Measurements from ENCODE around the gene LILRA6.

Gene LILRA6

GRCh38 chr19:54206030-54206830, 36.4 kb downstream of the LILRA6 start:
- Histone ChIP-seq H3K36me3 (ENCODE audit: control insufficient read depth in 4 of 4, insufficient read depth in 4 of 4, low read length in 3 of 4) (peaks cover 11 to 60% (median 47%) of the 10 kb centered on the region in 4 experiments), H3K27ac (ENCODE audit: insufficient read depth in 1 of 2, low read depth in 1 of 2, low read length in 2 of 2, poor library complexity in 1 of 2, severe bottlenecking in 2 of 2) (peak overlapping the region; percentile 64 to 66), H3K9me3 (ENCODE audit: control extremely low read depth in 1 of 5, control insufficient read depth in 4 of 5, insufficient read depth in 2 of 5, low read depth in 1 of 5, low read length in 4 of 5) (no peaks in the 10 kb centered on the region), H3K27me3 (replicated peaks in 2 of 5; ENCODE audit: control insufficient read depth in 4 of 5, insufficient read depth in 5 of 5, low read length in 4 of 5) (no peaks in the 10 kb centered on the region), H3K4me3 (ENCODE audit: control insufficient read depth in 1 of 7, extremely low read depth in 1 of 7, insufficient read depth in 4 of 7, low read depth in 2 of 7, low read length in 6 of 7) (peak overlapping the region in 2 of 7 experiments; percentile 52 to 96), H3K4me1 (ENCODE audit: control extremely low read depth in 1 of 4, control insufficient read depth in 4 of 4, insufficient read depth in 4 of 4, low read length in 3 of 4) (peaks cover 30 to 97% (median 95%) of the 10 kb centered on the region in 4 experiments)
- 97% methylated on average over 22 of the region's 27 CpGs for WGBS (ENCODE audit: insufficient coverage)
- no peak for DNase-seq
- POLR2A ChIA-PET, result interaction anchor here (0.9 to 1.3 kb wide), 2 partner anchors 15 to 17 kb away, joined by 3 to 5 read pairs; partner anchors contain the start of gene MBOAT7
- CTCF ChIA-PET, result interaction anchor here (0.8 to 4.3 kb wide), 7 partner anchors 9 to 60 kb away, joined by 3 to 24 read pairs (median 4); partner anchors contain the start of genes MBOAT7 and TSEN34

- WGBS (ENCODE audit: insufficient coverage), result 97% methylated on average over 3 of the region's 4 CpGs
- Histone ChIP-seq H3K9me3 (ENCODE audit: control extremely low read depth in 1 of 5, control insufficient read depth in 4 of 5, insufficient read depth in 2 of 5, low read depth in 1 of 5, low read length in 4 of 5) (no peaks in the 10 kb centered on the region), H3K4me3 (ENCODE audit: control insufficient read depth in 1 of 7, extremely low read depth in 1 of 7, insufficient read depth in 4 of 7, low read depth in 2 of 7, low read length in 6 of 7) (peak overlapping the region in 3 of 7 experiments; percentile 16 to 96 (median 60)), H3K27ac (ENCODE audit: insufficient read depth in 1 of 2, low read depth in 1 of 2, low read length in 2 of 2, poor library complexity in 1 of 2, severe bottlenecking in 2 of 2) (peak overlapping the region; percentile 64 to 96), H3K4me1 (ENCODE audit: control extremely low read depth in 1 of 4, control insufficient read depth in 4 of 4, insufficient read depth in 4 of 4, low read length in 3 of 4) (peaks cover 22 to 94% (median 88%) of the 10 kb centered on the region in 4 experiments), H3K36me3 (ENCODE audit: control insufficient read depth in 4 of 4, insufficient read depth in 4 of 4, low read length in 3 of 4) (peaks cover 11 to 61% (median 48%) of the 10 kb centered on the region in 4 experiments), H3K27me3 (replicated peaks in 2 of 5; ENCODE audit: control insufficient read depth in 4 of 5, insufficient read depth in 5 of 5, low read length in 4 of 5) (no peaks in the 10 kb centered on the region)
- CTCF ChIA-PET, result interaction anchor here (1.0 to 4.3 kb wide), 5 partner anchors 13 to 36 kb away, joined by 3 to 24 read pairs (median 4); partner anchors contain the start of genes MBOAT7 and TSEN34
- POLR2A ChIA-PET, result interaction anchor here (0.7 kb wide), 1 partner anchor 13 kb away, joined by 3 read pairs; no protein-coding TSS in a partner anchor
- DNase-seq, result no peak
Observed at GRCh38 chr19:54204767-54205468, 37.7 kb downstream of the LILRA6 start.

GRCh38 chr19:54203151-54203611, 39.4 kb downstream of the LILRA6 start:
- peaks cover 11 to 61% (median 48%) of the 10 kb centered on the region in 4 experiments for H3K36me3 ChIP-seq (ENCODE audit: control insufficient read depth in 4 of 4, insufficient read depth in 4 of 4, low read length in 3 of 4)
- H3K27ac ChIP-seq (ENCODE audit: insufficient read depth in 1 of 2, low read depth in 1 of 2, low read length in 2 of 2, poor library complexity in 1 of 2, severe bottlenecking in 2 of 2), result peak overlapping the region; percentile 96 to 97
- ChIA-PET POLR2A (interaction anchor here (0.8 to 1.4 kb wide), 2 partner anchors 12 to 14 kb away, joined by 3 to 5 read pairs; partner anchors contain the start of genes MBOAT7 and TSEN34), CTCF (interaction anchor here (1.6 to 2.4 kb wide), 3 partner anchors 11 to 29 kb away, joined by 4 to 9 read pairs (median 6); partner anchors contain the start of gene TSEN34)
- WGBS (ENCODE audit: insufficient coverage), result 94% methylated on average over 8 of the region's 9 CpGs
- no peaks in the 10 kb centered on the region for H3K27me3 ChIP-seq (replicated peaks in 2 of 5; ENCODE audit: control insufficient read depth in 4 of 5, insufficient read depth in 5 of 5, low read length in 4 of 5)
- no peaks in the 10 kb centered on the region for H3K9me3 ChIP-seq (ENCODE audit: control extremely low read depth in 1 of 5, control insufficient read depth in 4 of 5, insufficient read depth in 2 of 5, low read depth in 1 of 5, low read length in 4 of 5)
- peaks cover 21 to 81% (median 74%) of the 10 kb centered on the region in 4 experiments for H3K4me1 ChIP-seq (ENCODE audit: control extremely low read depth in 1 of 4, control insufficient read depth in 4 of 4, insufficient read depth in 4 of 4, low read length in 3 of 4)
- H3K4me3 ChIP-seq (ENCODE audit: control insufficient read depth in 1 of 7, extremely low read depth in 1 of 7, insufficient read depth in 4 of 7, low read depth in 2 of 7, low read length in 6 of 7), result peak overlapping the region in 6 of 7 experiments; percentile 7 to 96 (median 92)
- no peak for DNase-seq

GRCh38 chr19:54201980-54202379, 40.6 kb downstream of the LILRA6 start:
- Histone ChIP-seq H3K27me3 (replicated peaks in 2 of 5; ENCODE audit: control insufficient read depth in 4 of 5, insufficient read depth in 5 of 5, low read length in 4 of 5) (no peaks in the 10 kb centered on the region), H3K4me3 (ENCODE audit: control insufficient read depth in 1 of 7, extremely low read depth in 1 of 7, insufficient read depth in 4 of 7, low read depth in 2 of 7, low read length in 6 of 7) (peak overlapping the region; percentile 39 to 96 (median 90)), H3K27ac (ENCODE audit: insufficient read depth in 1 of 2, low read depth in 1 of 2, low read length in 2 of 2, poor library complexity in 1 of 2, severe bottlenecking in 2 of 2) (peak overlapping the region; percentile 96 to 97), H3K4me1 (ENCODE audit: control extremely low read depth in 1 of 4, control insufficient read depth in 4 of 4, insufficient read depth in 4 of 4, low read length in 3 of 4) (peaks cover 20 to 69% (median 63%) of the 10 kb centered on the region in 4 experiments), H3K9me3 (ENCODE audit: control extremely low read depth in 1 of 5, control insufficient read depth in 4 of 5, insufficient read depth in 2 of 5, low read depth in 1 of 5, low read length in 4 of 5) (no peaks in the 10 kb centered on the region), H3K36me3 (ENCODE audit: control insufficient read depth in 4 of 4, insufficient read depth in 4 of 4, low read length in 3 of 4) (peaks cover 11 to 59% (median 49%) of the 10 kb centered on the region in 4 experiments)
- ChIA-PET CTCF (interaction anchor here (1.2 to 2.4 kb wide), 3 partner anchors 10 to 18 kb away, joined by 3 to 9 read pairs (median 6); partner anchors contain the start of gene TSEN34), POLR2A (interaction anchor here (1.4 to 3.5 kb wide), 2 partner anchors 8 to 12 kb away, joined by 5 to 33 read pairs; partner anchors contain the start of gene MBOAT7)
- no peak for DNase-seq
- 93% methylated on average over 11 of the region's 13 CpGs for WGBS (ENCODE audit: insufficient coverage)

GRCh38 chr19:54201172-54201701, 41.4 kb downstream of the LILRA6 start:
- Histone ChIP-seq H3K36me3 (ENCODE audit: control insufficient read depth in 4 of 4, insufficient read depth in 4 of 4, low read length in 3 of 4) (peaks cover 11 to 52% (median 44%) of the 10 kb centered on the region in 4 experiments), H3K27me3 (replicated peaks in 2 of 5; ENCODE audit: control insufficient read depth in 4 of 5, insufficient read depth in 5 of 5, low read length in 4 of 5) (no peaks in the 10 kb centered on the region), H3K27ac (ENCODE audit: insufficient read depth in 1 of 2, low read depth in 1 of 2, low read length in 2 of 2, poor library complexity in 1 of 2, severe bottlenecking in 2 of 2) (peak overlapping the region; percentile 96 to 97), H3K4me1 (ENCODE audit: control extremely low read depth in 1 of 4, control insufficient read depth in 4 of 4, insufficient read depth in 4 of 4, low read length in 3 of 4) (peaks cover 17 to 62% (median 56%) of the 10 kb centered on the region in 4 experiments), H3K9me3 (ENCODE audit: control extremely low read depth in 1 of 5, control insufficient read depth in 4 of 5, insufficient read depth in 2 of 5, low read depth in 1 of 5, low read length in 4 of 5) (no peaks in the 10 kb centered on the region), H3K4me3 (ENCODE audit: control insufficient read depth in 1 of 7, extremely low read depth in 1 of 7, insufficient read depth in 4 of 7, low read depth in 2 of 7, low read length in 6 of 7) (peak overlapping the region; percentile 39 to 96 (median 90))
- 7% methylated on average over 23 of the region's 28 CpGs for WGBS (ENCODE audit: insufficient coverage)
- ChIA-PET POLR2A (interaction anchor here (0.7 to 3.5 kb wide), 5 partner anchors 8 to 392 kb away, joined by 3 to 33 read pairs (median 4); partner anchors contain the start of genes CNOT3, MBOAT7 and TSEN34), CTCF (interaction anchor here (0.9 to 3.0 kb wide), 5 partner anchors 9 to 31 kb away, joined by 3 to 18 read pairs (median 5); no protein-coding TSS in a partner anchor)
- no peak for DNase-seq

GRCh38 chr19:54199401-54199800, 43.2 kb downstream of the LILRA6 start:
- peaks cover 9 to 44% (median 37%) of the 10 kb centered on the region in 4 experiments for H3K4me1 ChIP-seq (ENCODE audit: control extremely low read depth in 1 of 4, control insufficient read depth in 4 of 4, insufficient read depth in 4 of 4, low read length in 3 of 4)
- no peak for DNase-seq
- WGBS (ENCODE audit: insufficient coverage), result 92% methylated on average over 8 of the region's 16 CpGs
- peaks cover 2 to 40% (median 35%) of the 10 kb centered on the region in 4 experiments for H3K36me3 ChIP-seq (ENCODE audit: control insufficient read depth in 4 of 4, insufficient read depth in 4 of 4, low read length in 3 of 4)
- no peaks in the 10 kb centered on the region for H3K9me3 ChIP-seq (ENCODE audit: control extremely low read depth in 1 of 5, control insufficient read depth in 4 of 5, insufficient read depth in 2 of 5, low read depth in 1 of 5, low read length in 4 of 5)
- POLR2A ChIA-PET, result interaction anchor here (2.4 to 3.5 kb wide), 2 partner anchors 9 to 10 kb away, joined by 28 to 33 read pairs; partner anchors contain the start of genes MBOAT7 and TSEN34
- no peak overlapping the region for H3K4me3 ChIP-seq (ENCODE audit: control insufficient read depth in 1 of 7, extremely low read depth in 1 of 7, insufficient read depth in 4 of 7, low read depth in 2 of 7, low read length in 6 of 7)
- no peaks in the 10 kb centered on the region for H3K27me3 ChIP-seq (replicated peaks in 2 of 5; ENCODE audit: control insufficient read depth in 4 of 5, insufficient read depth in 5 of 5, low read length in 4 of 5)
- H3K27ac ChIP-seq (ENCODE audit: insufficient read depth in 1 of 2, low read depth in 1 of 2, low read length in 2 of 2, poor library complexity in 1 of 2, severe bottlenecking in 2 of 2), result no peak overlapping the region
- CTCF ChIA-PET, result interaction anchor here (1.2 to 3.0 kb wide), 5 partner anchors 10 to 71 kb away, joined by 3 to 18 read pairs (median 3); partner anchors contain the start of gene MBOAT7

All from common myeloid progenitor, CD34-positive (primary cell).